ENCODE measurements around the gene SUN1.

The SUN1 gene

DNA sequence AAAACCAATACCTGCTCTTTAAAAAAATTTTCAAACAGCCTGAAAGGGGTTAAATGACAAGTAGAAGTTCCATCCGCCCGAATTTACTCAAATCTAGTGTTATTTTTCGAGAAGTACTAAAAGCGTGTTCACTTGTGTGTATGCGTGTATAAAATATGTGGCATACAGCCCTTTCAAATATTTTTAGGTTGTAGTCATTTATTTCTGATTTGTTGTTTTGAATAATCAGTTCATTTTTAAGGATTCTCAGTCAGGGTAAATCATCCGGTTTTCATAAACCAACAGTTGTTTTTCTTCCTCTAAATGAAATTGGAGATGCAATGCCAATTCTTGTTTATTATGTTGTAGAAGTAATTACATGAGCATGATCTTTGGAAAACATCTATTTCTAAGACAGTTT lies 6.9 kb upstream of the SUN1 start:
- no peaks in the 10 kb centered on the region for H3K9me3 ChIP-seq
- 0 out of 2 replicates have a peak, but pooled peaks cover 3% of the 10 kb centered on the region for H3K27me3 ChIP-seq
- peaks cover 10% of the 10 kb centered on the region for H3K36me3 ChIP-seq
- no peaks in the 10 kb centered on the region; the same call in none of the 2 replicates for H3K4me1 ChIP-seq
- no peak for DNase-seq
- no peak for TF ChIP-seq CTCF (IDR thresholded peaks at IDR 0.05; ENCODE audit: low read depth, low read length)
- H3K4me3 ChIP-seq (ENCODE audit: low read depth, low read length), result no peak overlapping the region

GRCh38 chr7:826230-826917 lies 5.9 kb upstream of the SUN1 start:
- Histone ChIP-seq H3K27me3 (0 out of 2 replicates have a peak, but pooled peaks cover 3% of the 10 kb centered on the region), H3K36me3 (peaks cover 10% of the 10 kb centered on the region), H3K9me3 (no peaks in the 10 kb centered on the region), H3K4me3 (ENCODE audit: low read depth, low read length) (no peak overlapping the region; the same call in 1 of the 2 replicates), H3K4me1 (no peaks in the 10 kb centered on the region; the same call in none of the 2 replicates)
- DNase-seq, result peak; percentile 56
- no peak for TF ChIP-seq CTCF (IDR thresholded peaks at IDR 0.05; ENCODE audit: low read depth, low read length)

DNA sequence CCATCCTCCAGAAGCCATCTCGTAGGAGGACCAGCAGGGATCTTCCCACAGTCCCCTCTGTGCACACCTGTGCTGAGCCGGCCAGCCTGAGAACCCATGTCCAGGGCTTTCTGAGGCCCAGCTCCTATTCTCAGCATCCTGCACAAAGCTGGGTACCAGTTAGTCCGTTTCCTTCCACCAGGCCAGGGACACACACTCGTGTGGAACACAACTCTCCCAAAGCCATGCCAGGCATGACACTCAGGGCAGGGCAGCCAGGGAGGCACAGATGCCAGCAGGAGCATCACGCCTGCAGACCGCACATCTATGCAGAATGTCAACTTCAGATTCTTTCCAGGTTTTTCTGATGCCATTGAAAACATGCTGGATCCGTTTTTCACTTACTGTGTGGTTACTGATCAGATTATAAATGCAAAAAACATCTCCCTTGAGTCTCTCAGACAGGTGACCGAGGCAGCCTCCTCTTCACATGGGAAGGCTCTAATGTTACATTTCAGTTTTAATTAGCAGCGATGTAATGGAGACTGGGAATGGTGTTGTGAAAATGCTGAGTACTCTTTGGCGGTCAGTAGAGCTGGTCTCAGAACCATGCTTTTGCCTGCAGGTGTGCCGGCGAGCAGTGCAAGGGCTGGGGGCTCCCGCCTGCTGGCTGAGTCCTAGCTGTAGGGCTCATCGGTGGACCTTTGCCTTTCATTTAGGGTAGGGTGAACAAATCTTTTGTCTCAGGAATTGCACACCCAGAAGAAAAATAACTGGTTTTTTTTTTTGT lies 3.3 kb upstream of the SUN1 start:
- H3K36me3 ChIP-seq, result peaks cover 10% of the 10 kb centered on the region
- no peak for DNase-seq
- H3K4me1 ChIP-seq, result no peaks in the 10 kb centered on the region; the same call in 1 of the 2 replicates
- 0 out of 2 replicates have a peak, but pooled peaks cover 3% of the 10 kb centered on the region for H3K27me3 ChIP-seq
- no peak overlapping the region for H3K4me3 ChIP-seq (ENCODE audit: low read depth, low read length)
- no peaks in the 10 kb centered on the region for H3K9me3 ChIP-seq
- TF ChIP-seq CTCF (IDR thresholded peaks at IDR 0.05; ENCODE audit: low read depth, low read length), result no peak

- H3K27me3 ChIP-seq, result 0 out of 2 replicates have a peak, but pooled peaks cover 3% of the 10 kb centered on the region
- DNase-seq, result no peak
- H3K36me3 ChIP-seq, result peaks cover 10% of the 10 kb centered on the region
- no peaks in the 10 kb centered on the region for H3K9me3 ChIP-seq
- no peak overlapping the region for H3K4me3 ChIP-seq (ENCODE audit: low read depth, low read length)
- no peaks in the 10 kb centered on the region; the same call in 1 of the 2 replicates for H3K4me1 ChIP-seq
- no peak for TF ChIP-seq CTCF (IDR thresholded peaks at IDR 0.05; ENCODE audit: low read depth, low read length)
These were observed 2.2 kb upstream of the SUN1 start for GRCh38 chr7:830069-830468.

DNA sequence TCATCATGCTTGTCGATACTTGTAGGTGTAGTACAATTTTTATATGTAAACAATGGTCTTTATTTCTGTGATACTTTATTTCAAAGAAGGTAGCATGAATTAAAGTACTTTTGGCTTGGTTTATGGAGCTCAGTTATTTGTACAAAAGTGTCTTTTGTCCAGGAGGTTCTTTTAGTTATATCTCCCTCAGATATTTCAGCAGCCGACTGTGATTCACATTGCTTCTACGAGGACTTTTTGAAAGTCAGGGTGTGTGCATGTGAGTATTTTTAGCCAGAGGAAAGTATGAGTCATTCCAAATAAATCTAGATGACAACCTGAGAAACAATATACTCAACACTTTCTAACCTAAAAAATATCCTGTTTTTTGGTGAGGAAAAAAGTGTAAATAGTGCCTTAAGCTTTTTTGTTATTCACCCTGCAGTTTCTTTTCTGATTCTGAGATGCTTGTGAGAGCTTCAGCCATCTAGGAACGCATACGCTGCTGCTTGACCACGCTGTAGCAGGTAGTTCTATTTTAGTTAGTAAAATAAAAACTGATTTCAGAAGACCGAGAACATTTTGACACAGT lies 595 bp upstream of the SUN1 start:
- Histone ChIP-seq H3K27me3 (0 out of 2 replicates have a peak, but pooled peaks cover 3% of the 10 kb centered on the region), H3K9me3 (no peaks in the 10 kb centered on the region), H3K4me1 (no peaks in the 10 kb centered on the region; the same call in 1 of the 2 replicates), H3K36me3 (peaks cover 13% of the 10 kb centered on the region), H3K4me3 (ENCODE audit: low read depth, low read length) (no peak overlapping the region)
- DNase-seq, result no peak
- no peak for TF ChIP-seq CTCF (IDR thresholded peaks at IDR 0.05; ENCODE audit: low read depth, low read length)
